ENCODE data around the gene ACOX3. TPM values are rescaled to one million over a fixed set of nuclear protein-coding genes. Genes with fewer than 3 reads are reported as not detected.

The ACOX3 gene
- total RNA-seq, 4 donors from 2014 or later = 17.3 to 36.0 (median 24.5) TPM

DNA sequence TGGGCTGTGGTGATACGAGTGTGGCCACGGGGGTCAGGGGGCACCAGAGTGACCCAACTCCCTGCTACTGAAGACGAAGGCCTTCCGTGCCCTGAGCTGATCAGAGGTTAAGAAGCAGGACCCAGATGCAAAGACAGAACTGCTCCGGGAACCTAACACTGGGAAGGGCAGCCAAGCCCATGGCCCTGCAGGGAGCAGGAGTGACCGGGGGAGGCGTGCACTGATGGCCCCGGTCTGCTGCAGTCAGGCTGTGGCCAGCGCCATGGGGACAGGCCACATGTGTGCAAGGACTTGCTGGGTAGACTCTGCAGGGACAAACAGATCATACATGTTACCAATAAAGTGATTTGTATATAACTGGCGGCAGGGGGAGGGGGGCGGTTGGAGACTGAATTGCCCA lies 74.6 kb downstream of the ACOX3 start:
- Histone ChIP-seq H3K4me1 (no peaks in the 10 kb centered on the region), H3K36me3 (peaks cover 0 to 52% (median 0%) of the 10 kb centered on the region in 3 donors), H3K27ac (no peak overlapping the region), H3K4me3 (no peak overlapping the region), H3K9me3 (no peaks in the 10 kb centered on the region), H3K27me3 (no peaks in the 10 kb centered on the region)
- WGBS, 2 donors = 79 to 83% methylated on average over 11 of the region's 11 CpGs
- DNase-seq (ENCODE audit: low spot score in 2 of 2) = no peak
- TF ChIP-seq, protein P1, sequence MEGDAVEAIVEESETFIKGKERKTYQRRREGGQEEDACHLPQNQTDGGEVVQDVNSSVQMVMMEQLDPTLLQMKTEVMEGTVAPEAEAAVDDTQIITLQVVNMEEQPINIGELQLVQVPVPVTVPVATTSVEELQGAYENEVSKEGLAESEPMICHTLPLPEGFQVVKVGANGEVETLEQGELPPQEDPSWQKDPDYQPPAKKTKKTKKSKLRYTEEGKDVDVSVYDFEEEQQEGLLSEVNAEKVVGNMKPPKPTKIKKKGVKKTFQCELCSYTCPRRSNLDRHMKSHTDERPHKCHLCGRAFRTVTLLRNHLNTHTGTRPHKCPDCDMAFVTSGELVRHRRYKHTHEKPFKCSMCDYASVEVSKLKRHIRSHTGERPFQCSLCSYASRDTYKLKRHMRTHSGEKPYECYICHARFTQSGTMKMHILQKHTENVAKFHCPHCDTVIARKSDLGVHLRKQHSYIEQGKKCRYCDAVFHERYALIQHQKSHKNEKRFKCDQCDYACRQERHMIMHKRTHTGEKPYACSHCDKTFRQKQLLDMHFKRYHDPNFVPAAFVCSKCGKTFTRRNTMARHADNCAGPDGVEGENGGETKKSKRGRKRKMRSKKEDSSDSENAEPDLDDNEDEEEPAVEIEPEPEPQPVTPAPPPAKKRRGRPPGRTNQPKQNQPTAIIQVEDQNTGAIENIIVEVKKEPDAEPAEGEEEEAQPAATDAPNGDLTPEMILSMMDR (IDR thresholded peaks at IDR 0.05) = no peak
- TF ChIP-seq EP300 (IDR thresholded peaks at IDR 0.05) = no peak

DNA sequence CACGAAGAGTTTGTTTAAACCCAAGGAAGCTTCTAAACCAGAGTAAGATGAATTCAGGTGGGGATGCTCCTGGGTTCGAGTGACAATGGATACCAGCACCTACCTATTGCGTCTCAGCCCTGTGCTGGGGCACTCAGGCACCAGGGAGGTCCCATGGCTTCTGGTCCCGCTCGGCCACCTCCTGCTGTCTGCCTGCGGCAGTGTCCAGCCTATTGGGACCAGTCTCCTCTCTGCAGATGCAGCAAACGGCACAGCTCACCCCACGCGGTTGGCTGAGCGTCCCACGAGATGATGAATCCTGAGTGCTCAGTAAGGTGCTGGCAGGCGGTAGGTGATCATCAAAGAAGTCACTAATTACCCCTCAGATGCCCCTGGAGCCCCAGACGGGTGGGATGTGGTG lies 75.2 kb downstream of the ACOX3 start:
- Histone ChIP-seq H3K36me3 (peaks cover 0 to 46% (median 0%) of the 10 kb centered on the region in 3 donors), H3K27me3 (no peaks in the 10 kb centered on the region), H3K4me3 (no peak overlapping the region), H3K4me1 (no peaks in the 10 kb centered on the region), H3K9me3 (no peaks in the 10 kb centered on the region), H3K27ac (no peak overlapping the region)
- 84 to 85% methylated on average over 13 of the region's 13 CpGs for WGBS, 2 donors
- no peak for TF ChIP-seq EP300 (IDR thresholded peaks at IDR 0.05)
- TF ChIP-seq, protein P1 (IDR thresholded peaks at IDR 0.05) = no peak
- TF ChIP-seq POLR2A (IDR thresholded peaks at IDR 0.05) = no peak
- DNase-seq (ENCODE audit: low spot score in 2 of 2) = no peak

DNA sequence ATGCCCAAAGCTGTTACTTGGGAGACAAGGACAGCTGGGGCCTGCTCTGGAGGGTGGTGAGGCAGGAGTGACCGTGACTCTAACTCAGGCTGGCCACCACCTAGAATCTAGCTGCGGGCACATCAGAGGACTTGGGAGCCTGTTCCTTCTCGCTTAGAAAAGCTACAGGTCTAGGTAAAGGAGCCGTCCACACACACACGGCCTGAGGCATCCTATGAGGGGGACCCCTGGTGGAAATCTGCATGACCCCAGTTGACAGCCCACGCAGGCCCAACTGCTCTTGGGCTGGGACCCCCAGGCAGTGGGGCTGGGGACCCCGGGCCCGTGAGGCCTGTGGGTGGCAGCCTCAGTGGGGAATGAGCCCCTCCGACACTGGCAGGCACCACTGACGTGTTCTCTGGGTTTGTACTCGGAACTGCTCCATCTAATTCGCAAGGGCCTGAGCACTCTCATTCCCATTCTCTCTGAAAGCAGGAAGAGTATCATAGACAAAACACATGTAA lies 75.6 kb downstream of the ACOX3 start:
- Histone ChIP-seq H3K4me1 (no peaks in the 10 kb centered on the region), H3K9me3 (no peaks in the 10 kb centered on the region), H3K4me3 (no peak overlapping the region), H3K36me3 (peaks cover 0 to 42% (median 0%) of the 10 kb centered on the region in 3 donors), H3K27ac (no peak overlapping the region), H3K27me3 (no peaks in the 10 kb centered on the region)
- WGBS, 2 donors = 91% methylated on average over 12 of the region's 12 CpGs
- TF ChIP-seq, protein P1 (IDR thresholded peaks at IDR 0.05) = no peak
- TF ChIP-seq EP300 (IDR thresholded peaks at IDR 0.05) (no peak), POLR2A (IDR thresholded peaks at IDR 0.05) (no peak)
- no peak for DNase-seq (ENCODE audit: low spot score in 2 of 2)

DNA sequence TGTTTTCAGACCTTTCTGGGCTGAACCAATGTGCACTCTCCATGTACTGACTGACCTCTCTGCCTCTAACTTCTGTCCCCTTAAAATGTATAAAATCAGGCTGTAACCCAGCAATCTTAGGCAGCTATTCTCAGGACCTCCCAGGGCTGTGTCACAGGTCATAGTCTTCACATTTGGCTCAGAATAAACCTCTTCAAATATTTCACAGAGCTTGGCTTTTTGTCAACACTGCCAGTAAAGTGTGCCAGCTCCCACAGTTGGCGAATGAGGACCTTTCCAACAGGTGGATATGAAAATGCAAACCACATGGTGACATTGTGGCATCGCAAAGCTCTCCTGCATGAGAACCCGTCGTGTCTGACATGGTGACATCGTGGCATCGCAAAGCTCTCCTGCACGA lies 76.4 kb downstream of the ACOX3 start:
- H3K9me3 ChIP-seq = no peaks in the 10 kb centered on the region
- H3K27ac ChIP-seq = no peak overlapping the region
- WGBS, 2 donors = 92% methylated on average over 7 of the region's 7 CpGs
- DNase-seq (ENCODE audit: low spot score in 2 of 2) = no peak
- TF ChIP-seq, protein P1 (IDR thresholded peaks at IDR 0.05) = no peak
- TF ChIP-seq EP300 (IDR thresholded peaks at IDR 0.05) (no peak), POLR2A (IDR thresholded peaks at IDR 0.05) (no peak)
- no peaks in the 10 kb centered on the region for H3K27me3 ChIP-seq
- H3K36me3 ChIP-seq = peaks cover 0 to 34% (median 0%) of the 10 kb centered on the region in 3 donors
- no peaks in the 10 kb centered on the region for H3K4me1 ChIP-seq
- no peak overlapping the region for H3K4me3 ChIP-seq

DNA sequence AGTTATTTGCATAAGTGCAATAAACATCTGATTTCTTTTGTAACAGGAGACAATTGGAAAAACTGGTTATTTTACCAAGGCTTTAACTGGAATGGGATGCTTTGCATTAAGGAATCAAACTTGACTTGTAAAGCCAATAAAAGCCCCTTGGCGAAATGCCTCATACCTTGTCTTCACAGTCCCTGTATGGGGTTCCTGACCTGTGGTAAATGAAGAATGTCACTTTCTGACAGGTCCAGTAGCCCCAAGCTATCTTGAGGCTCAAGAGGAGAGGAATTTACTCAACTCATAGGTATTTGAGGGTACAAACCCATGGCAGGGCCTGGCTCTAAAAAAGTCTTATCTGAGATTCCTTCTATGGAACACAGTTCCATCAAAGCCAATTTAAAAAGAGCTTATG lies 78.0 kb downstream of the ACOX3 start:
- H3K27ac ChIP-seq = no peak overlapping the region
- WGBS, 2 donors = 90 to 100% methylated on average over 1 of the region's 1 CpG

More for the DNA sequence above, 78.0 kb downstream of the ACOX3 start:
- H3K27me3 ChIP-seq = no peaks in the 10 kb centered on the region
- H3K4me3 ChIP-seq = no peak overlapping the region
- H3K36me3 ChIP-seq = peaks cover 0 to 30% (median 0%) of the 10 kb centered on the region in 3 donors
- no peak for DNase-seq (ENCODE audit: low spot score in 2 of 2)
- H3K9me3 ChIP-seq = no peaks in the 10 kb centered on the region
- TF ChIP-seq, protein P1 (IDR thresholded peaks at IDR 0.05) = no peak
- TF ChIP-seq POLR2A (IDR thresholded peaks at IDR 0.05) (no peak), EP300 (IDR thresholded peaks at IDR 0.05) (no peak)
- no peaks in the 10 kb centered on the region for H3K4me1 ChIP-seq
